Panc1 (cell line): ENCODE measurements around the gene FRMD5. TPM values are rescaled to one million over a fixed set of nuclear protein-coding genes. Genes with fewer than 3 reads are reported as not detected.

Experiments used
- ATAC-seq: fragments of 200-7000 bp; cut with Tn5 transposase; 2 replicates; pipeline ENCODE4 v1.9.1; 2020; ENCODE audit warnings: mild to moderate bottlenecking, moderate library complexity
- BruUV-seq: library from RNA; stranded (reverse); fragments of 400-500 nt; replicated peaks from 2 replicates; lab custom pipeline; 2021; lab: Mats Ljungman, UMichigan
- CTCF ChIA-PET: fragments of 300-600 bp; sonication (Branson Sonifier 250); formaldehyde crosslinking; loops from one replicate; lab custom pipeline; 2022; ENCODE audit warnings: antibody characterized with exemption; lab: Charles Lee
- POLR2A ChIA-PET: fragments of 300-600 bp; sonication (Branson Sonifier 250); formaldehyde crosslinking; loops from one replicate; lab custom pipeline; 2022; ENCODE audit warnings: antibody characterized with exemption; lab: Charles Lee
- DNase-seq: peaks from one replicate; pipeline ENCODE4 v3.0.0-alpha.2; 2010; ENCODE audit warnings: low read depth, low spot score
- H3K27ac ChIP-seq: 2 replicates; pipeline ENCODE4 v1.5.1; 2011; ENCODE audit warnings: mild to moderate bottlenecking, low read length, inconsistent platforms
- H3K27me3 ChIP-seq: fragments of 200-500 bp; sonication (Bioruptor generic); 2 replicates; pipeline ENCODE4 v1.6.0; 2014; ENCODE audit warnings: low read length, inconsistent platforms; ENCODE audit not compliant: control insufficient read depth, insufficient read depth
- H3K36me3 ChIP-seq: fragments of 200-500 bp; sonication (Bioruptor generic); 2 replicates; pipeline ENCODE4 v1.5.1; 2014; ENCODE audit warnings: inconsistent platforms, mild to moderate bottlenecking, low read length, moderate library complexity; ENCODE audit not compliant: control insufficient read depth, insufficient read depth
- H3K4me1 ChIP-seq: 2 replicates; pipeline ENCODE4 v1.5.1; 2011; ENCODE audit warnings: inconsistent platforms, mild to moderate bottlenecking, low read length, moderate library complexity; ENCODE audit not compliant: control insufficient read depth, insufficient read depth
- H3K4me3 ChIP-seq, 2 experiments: 2 replicates each; pipeline ENCODE4 v1.5.1; 2011 to 2012; ENCODE audit warnings: low read depth in 2 of 2, low read length in 2 of 2, mild to moderate bottlenecking in 2 of 2, inconsistent platforms in 1 of 2, moderate library complexity in 1 of 2
- H3K9me3 ChIP-seq: fragments of 200-500 bp; sonication (Bioruptor generic); 2 replicates; pipeline ENCODE4 v1.5.1; 2014; ENCODE audit warnings: low read depth, mild to moderate bottlenecking, inconsistent platforms, low read length, moderate library complexity; ENCODE audit not compliant: control insufficient read depth, insufficient read depth
- CTCF ChIP-seq: fragments of 450-650 bp; IDR thresholded peaks from 2 replicates; pipeline ENCODE4 v1.5.1; 2017; ENCODE audit warnings: mild to moderate bottlenecking
- POLR2AphosphoS5 ChIP-seq: IDR thresholded peaks from 2 replicates; pipeline ENCODE4 v1.6.1; 2012; ENCODE audit warnings: mild to moderate bottlenecking, low read depth, low read length, moderate library complexity
- REST ChIP-seq, 2 experiments: IDR thresholded peaks; 2 replicates each; pipeline ENCODE4 v1.6.1; 2011 to 2012; ENCODE audit warnings: low read depth in 2 of 2, control low read depth in 1 of 2, low read length in 1 of 2, mild to moderate bottlenecking in 1 of 2, moderate library complexity in 1 of 2; ENCODE audit not compliant: insufficient read depth in 1 of 2
- SIN3A ChIP-seq: IDR thresholded peaks from 2 replicates; pipeline ENCODE4 v1.6.1; 2012; ENCODE audit warnings: low read depth, mild to moderate bottlenecking, low read length, moderate library complexity, borderline replicate concordance; ENCODE audit not compliant: insufficient read depth
- TCF7L2 ChIP-seq: IDR thresholded peaks from 2 replicates; pipeline ENCODE4 v1.6.1; 2011; ENCODE audit warnings: mild to moderate bottlenecking, low read depth, low read length, inconsistent platforms
- in situ Hi-C: cut with HindIII; loops from 2 replicates; pipeline ENCODE4 v1.10.0; 2016; ENCODE audit warnings: low sequenced_read_pairs, low pct_unique_long_range_greater_than_20kb
- intact Hi-C: fragments of 100-400 bp; cut with micrococcal nuclease; formaldehyde crosslinking; loops from one replicate; pipeline ENCODE4 v1.10.0; 2022; ENCODE audit not compliant: unreplicated experiment
- total RNA-seq: library from RNA; stranded (reverse); gene quantifications from one replicate; pipeline ENCODE4 v1.2.1, GENCODE V29; 2021; ENCODE audit not compliant: unreplicated experiment

FRMD5 gene
- total RNA-seq, 1 experiment from 2014 or later, result 18.3 TPM

DNA sequence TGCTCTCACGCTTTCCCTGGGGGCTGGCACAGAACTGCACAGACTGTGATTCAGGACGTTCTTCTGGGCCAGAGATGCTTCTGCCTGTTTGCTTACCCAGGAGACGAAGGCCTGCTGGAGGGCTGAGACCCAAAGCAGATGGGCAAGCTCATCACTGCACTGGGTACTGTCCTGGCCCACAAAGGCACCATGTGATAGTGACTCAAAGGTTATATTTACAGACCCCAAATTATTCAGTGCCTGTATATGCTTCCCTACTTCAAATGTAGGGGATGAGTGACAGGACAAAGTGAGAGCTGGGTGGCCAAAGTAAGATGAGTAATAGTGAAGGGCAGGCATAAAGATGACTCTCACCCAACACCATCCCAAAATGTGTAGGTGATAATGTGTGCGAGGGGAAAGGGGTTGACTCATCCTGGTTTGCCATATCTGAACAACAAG, 240.9 kb downstream of the FRMD5 start:
- BruUV-seq, result no TSS peak
- Histone ChIP-seq H3K4me3 (no peak overlapping the region), H3K9me3 (no peaks in the 10 kb centered on the region), H3K27ac (no peak overlapping the region), H3K27me3 (no peaks in the 10 kb centered on the region), H3K4me1 (no peaks in the 10 kb centered on the region), H3K36me3 (no peaks in the 10 kb centered on the region)
- in situ Hi-C loops, result no loop called here
- intact Hi-C loops, result no loop called here
- no peak for ATAC-seq
- no peak for DNase-seq
- no peak for TF ChIP-seq REST (IDR thresholded peaks at IDR 0.05; ENCODE audit: insufficient read depth in 1 of 2, low read depth in 2 of 2, low read length in 1 of 2)
- TF ChIP-seq SIN3A, result no peak
- no peak for TF ChIP-seq POLR2AphosphoS5
- TF ChIP-seq TCF7L2, result no peak
- TF ChIP-seq CTCF, result no peak
- ChIA-PET POLR2A (no interaction called here), CTCF (no interaction called here)

DNA sequence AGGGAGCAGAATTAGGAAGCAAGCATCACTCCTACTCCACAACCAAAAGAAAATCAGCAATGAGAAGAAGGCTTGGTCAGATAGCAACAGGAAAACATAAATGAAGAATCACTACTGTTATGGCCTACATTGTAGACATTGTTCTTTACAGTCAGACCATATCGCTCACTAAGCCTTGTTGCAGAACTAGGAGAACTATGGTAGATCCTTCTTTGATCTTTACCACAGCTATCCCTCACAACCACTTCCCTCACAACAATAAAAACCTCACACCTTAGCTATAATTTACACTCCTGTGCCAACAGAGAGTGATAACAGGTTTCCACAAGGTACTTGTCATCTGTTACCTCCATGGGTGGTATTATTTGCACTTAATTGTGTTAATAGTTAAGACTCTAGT, 241.7 kb downstream of the FRMD5 start:
- intact Hi-C loops (no loop called here), in situ Hi-C loops (no loop called here)
- Histone ChIP-seq H3K36me3 (no peaks in the 10 kb centered on the region), H3K27me3 (no peaks in the 10 kb centered on the region), H3K9me3 (no peaks in the 10 kb centered on the region), H3K27ac (no peak overlapping the region), H3K4me1 (no peaks in the 10 kb centered on the region), H3K4me3 (no peak overlapping the region)
- DNase-seq (no peak), ATAC-seq (no peak)
- TF ChIP-seq POLR2AphosphoS5, result no peak
- TF ChIP-seq CTCF, result no peak
- no peak; the same call in 1 of the 2 replicates for TF ChIP-seq TCF7L2
- no peak for TF ChIP-seq SIN3A
- TF ChIP-seq REST (IDR thresholded peaks at IDR 0.05; ENCODE audit: insufficient read depth in 1 of 2, low read depth in 2 of 2, low read length in 1 of 2), result no peak
- POLR2A ChIA-PET, result no interaction called here
- no TSS peak for BruUV-seq
- CTCF ChIA-PET, result no interaction called here
